GM19455 (cell line): ENCODE data around the gene CYLD.

ENCODE experiments used
- ATAC-seq: cut with Tn5 transposase; IDR thresholded peaks from one replicate; pipeline ENCODE4 v1.9.1; 2021; ENCODE audit not compliant: unreplicated experiment

Gene CYLD

GRCh38 chr16:50776037-50776436 lies 34.2 kb downstream of the CYLD start:
- ATAC-seq = no peak

- ATAC-seq = no peak
Measured at GRCh38 chr16:50778284-50779163, 36.6 kb downstream of the CYLD start.

GRCh38 chr16:50781043-50781442 lies 39.2 kb downstream of the CYLD start:
- ATAC-seq = no peak

GRCh38 chr16:50781518-50781917 lies 39.6 kb downstream of the CYLD start:
- ATAC-seq = no peak

GRCh38 chr16:50789757-50790156 lies 47.9 kb downstream of the CYLD start:
- no peak for ATAC-seq

- no peak for ATAC-seq
Measured at GRCh38 chr16:50791522-50791921, 49.6 kb downstream of the CYLD start.

GRCh38 chr16:50796829-50797228 lies 54.9 kb downstream of the CYLD start:
- no peak for ATAC-seq

GRCh38 chr16:50797456-50797855 lies 55.6 kb downstream of the CYLD start:
- ATAC-seq = no peak

- no peak for ATAC-seq
Measured at GRCh38 chr16:50800074-50800473, 58.2 kb downstream of the CYLD start.

- no peak for ATAC-seq
Measured at GRCh38 chr16:50801036-50801435, 59.1 kb downstream of the CYLD start.

- no peak for ATAC-seq
Measured at GRCh38 chr16:50802000-50802399, 60.1 kb downstream of the CYLD start.

GRCh38 chr16:50802961-50803360 lies 61.1 kb downstream of the CYLD start:
- no peak for ATAC-seq

GRCh38 chr16:50804290-50804907 lies 62.5 kb downstream of the CYLD start:
- no peak for ATAC-seq

- peak; percentile 91 for ATAC-seq
Measured at GRCh38 chr16:50806099-50807062, 64.5 kb downstream of the CYLD start.

- no peak for ATAC-seq
Measured at GRCh38 chr16:50808929-50809538, 67.1 kb downstream of the CYLD start.

- ATAC-seq = no peak
Measured at GRCh38 chr16:50809561-50809960, 67.7 kb downstream of the CYLD start.

- no peak for ATAC-seq
Measured at GRCh38 chr16:50810241-50810965, 68.5 kb downstream of the CYLD start.

- no peak for ATAC-seq
Measured at GRCh38 chr16:50812046-50812445, 70.2 kb downstream of the CYLD start.

- ATAC-seq = no peak
Measured at GRCh38 chr16:50812876-50813466, 71.1 kb downstream of the CYLD start.

- ATAC-seq = no peak
Measured at GRCh38 chr16:50814052-50814451, 72.2 kb downstream of the CYLD start.
